Measurements from ENCODE around the gene SCAF8. TPM values are rescaled to one million over a fixed set of nuclear protein-coding genes. Genes with fewer than 3 reads are reported as not detected.

SCAF8 gene
- total RNA-seq, 4 donors from 2014 or later: 33.8 to 49.3 (median 41.7) TPM

GRCh38 chr6:154822947-154823558 lies 89.8 kb downstream of the SCAF8 start:
- peaks cover 30 to 36% of the 10 kb centered on the region in 2 donors for H3K4me1 ChIP-seq
- H3K4me3 ChIP-seq: no peak overlapping the region
- no peaks in the 10 kb centered on the region for H3K27me3 ChIP-seq
- DNase-seq: peak in 1 of 2 donors; percentile 39
- no peaks in the 10 kb centered on the region for H3K9me3 ChIP-seq
- peak; percentile 92 to 99 for ATAC-seq
- TF ChIP-seq, protein P1, sequence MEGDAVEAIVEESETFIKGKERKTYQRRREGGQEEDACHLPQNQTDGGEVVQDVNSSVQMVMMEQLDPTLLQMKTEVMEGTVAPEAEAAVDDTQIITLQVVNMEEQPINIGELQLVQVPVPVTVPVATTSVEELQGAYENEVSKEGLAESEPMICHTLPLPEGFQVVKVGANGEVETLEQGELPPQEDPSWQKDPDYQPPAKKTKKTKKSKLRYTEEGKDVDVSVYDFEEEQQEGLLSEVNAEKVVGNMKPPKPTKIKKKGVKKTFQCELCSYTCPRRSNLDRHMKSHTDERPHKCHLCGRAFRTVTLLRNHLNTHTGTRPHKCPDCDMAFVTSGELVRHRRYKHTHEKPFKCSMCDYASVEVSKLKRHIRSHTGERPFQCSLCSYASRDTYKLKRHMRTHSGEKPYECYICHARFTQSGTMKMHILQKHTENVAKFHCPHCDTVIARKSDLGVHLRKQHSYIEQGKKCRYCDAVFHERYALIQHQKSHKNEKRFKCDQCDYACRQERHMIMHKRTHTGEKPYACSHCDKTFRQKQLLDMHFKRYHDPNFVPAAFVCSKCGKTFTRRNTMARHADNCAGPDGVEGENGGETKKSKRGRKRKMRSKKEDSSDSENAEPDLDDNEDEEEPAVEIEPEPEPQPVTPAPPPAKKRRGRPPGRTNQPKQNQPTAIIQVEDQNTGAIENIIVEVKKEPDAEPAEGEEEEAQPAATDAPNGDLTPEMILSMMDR (IDR thresholded peaks at IDR 0.05 in 4 of 5, conservative IDR thresholded peaks at IDR 0.05 in 1 of 5): no peak
- TF ChIP-seq POLR2A (IDR thresholded peaks at IDR 0.05): no peak
- peaks cover 0 to 32% of the 10 kb centered on the region in 2 donors for H3K36me3 ChIP-seq
- intact Hi-C loops (cut with DNase I; ENCODE audit: low total_unique reads): loop anchor here (1.0 kb wide), 1 partner anchor 17 kb away; no protein-coding TSS in a partner anchor
- peak overlapping the region; percentile 70 to 79 (median 76) for H3K27ac ChIP-seq
- in situ Hi-C loops (cut with MboI; ENCODE audit: low sequenced_read_pairs in 4 of 4): no loop called here

DNA sequence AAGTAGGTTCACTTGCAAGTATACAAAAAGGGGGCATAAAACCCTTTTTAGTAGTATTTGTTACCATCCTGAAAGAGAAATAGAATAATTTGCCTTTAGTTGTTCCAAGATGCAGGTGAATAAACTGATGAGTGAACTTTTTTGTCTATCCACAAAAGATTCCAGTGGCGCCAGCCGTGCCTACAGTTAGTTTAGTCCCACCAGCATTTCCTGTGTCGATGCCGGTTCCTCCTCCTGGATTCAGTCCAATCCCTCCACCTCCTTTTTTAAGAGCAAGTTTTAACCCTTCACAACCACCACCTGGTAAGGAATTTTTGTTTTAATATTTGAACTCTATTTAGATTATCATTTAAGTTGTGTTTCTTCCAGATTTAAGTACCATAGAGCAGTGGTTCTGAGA lies 90.9 kb downstream of the SCAF8 start:
- Histone ChIP-seq H3K9me3 (no peaks in the 10 kb centered on the region), H3K27ac (peak overlapping the region in 3 of 4 donors; percentile 70 to 79 (median 75)), H3K4me1 (peaks cover 30 to 36% of the 10 kb centered on the region in 2 donors), H3K4me3 (no peak overlapping the region), H3K27me3 (no peaks in the 10 kb centered on the region), H3K36me3 (peaks cover 0 to 21% of the 10 kb centered on the region in 2 donors)
- intact Hi-C loops (cut with DNase I; ENCODE audit: low total_unique reads) (no loop called here), in situ Hi-C loops (cut with MboI; ENCODE audit: low sequenced_read_pairs in 4 of 4) (no loop called here)
- ATAC-seq (no peak), DNase-seq (no peak)
- TF ChIP-seq, protein P1 (IDR thresholded peaks at IDR 0.05 in 4 of 5, conservative IDR thresholded peaks at IDR 0.05 in 1 of 5): no peak
- TF ChIP-seq POLR2A (IDR thresholded peaks at IDR 0.05): no peak

DNA sequence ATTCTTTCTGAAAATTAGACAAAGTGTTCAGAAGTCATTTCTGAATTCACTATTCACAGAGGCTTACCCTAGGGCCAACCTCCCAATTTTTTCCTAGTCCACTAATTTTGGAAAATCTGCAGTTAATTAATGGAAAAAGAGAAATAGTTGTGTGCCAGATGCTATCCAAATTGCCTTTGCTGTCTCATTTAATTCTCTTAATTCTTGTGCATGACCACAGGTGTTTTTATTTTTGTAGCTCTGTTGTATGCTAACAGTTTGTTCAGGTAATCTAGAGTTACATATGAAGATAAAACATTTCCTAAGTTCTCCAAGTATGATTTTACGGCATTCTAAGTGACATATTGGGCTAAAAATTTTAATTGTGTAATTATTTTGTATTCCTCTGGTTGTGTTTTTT lies 96.8 kb downstream of the SCAF8 start:
- peaks cover 0 to 37% of the 10 kb centered on the region in 2 donors for H3K36me3 ChIP-seq
- no peak overlapping the region for H3K4me3 ChIP-seq
- H3K4me1 ChIP-seq: peaks cover 11 to 13% of the 10 kb centered on the region in 2 donors
- DNase-seq (no peak), ATAC-seq (no peak)
- intact Hi-C loops (cut with DNase I; ENCODE audit: low total_unique reads): no loop called here
- H3K9me3 ChIP-seq: no peaks in the 10 kb centered on the region
- no peak overlapping the region for H3K27ac ChIP-seq
- in situ Hi-C loops (cut with MboI; ENCODE audit: low sequenced_read_pairs in 4 of 4): no loop called here
- no peaks in the 10 kb centered on the region for H3K27me3 ChIP-seq
- no peak for TF ChIP-seq POLR2A (IDR thresholded peaks at IDR 0.05)
- TF ChIP-seq, protein P1 (IDR thresholded peaks at IDR 0.05 in 4 of 5, conservative IDR thresholded peaks at IDR 0.05 in 1 of 5): no peak

- no peak overlapping the region for H3K27ac ChIP-seq
- peaks cover 0 to 37% of the 10 kb centered on the region in 2 donors for H3K36me3 ChIP-seq
- TF ChIP-seq POLR2A (IDR thresholded peaks at IDR 0.05): no peak
- TF ChIP-seq, protein P1 (IDR thresholded peaks at IDR 0.05 in 4 of 5, conservative IDR thresholded peaks at IDR 0.05 in 1 of 5): no peak
- ATAC-seq (no peak), DNase-seq (no peak)
- H3K27me3 ChIP-seq: no peaks in the 10 kb centered on the region
- intact Hi-C loops (cut with DNase I; ENCODE audit: low total_unique reads): no loop called here
- peaks cover 13 to 18% of the 10 kb centered on the region in 2 donors for H3K4me1 ChIP-seq
- H3K9me3 ChIP-seq: no peaks in the 10 kb centered on the region
- in situ Hi-C loops (cut with MboI; ENCODE audit: low sequenced_read_pairs in 4 of 4): no loop called here
- no peak overlapping the region for H3K4me3 ChIP-seq
Observed at GRCh38 chr6:154830771-154831170, 97.6 kb downstream of the SCAF8 start.

Measured in gastrocnemius medialis (tissue), 4 donors.